Sigmoid colon (tissue), 7 donors: ENCODE measurements around the gene RHBG. TPM values are rescaled to one million over a fixed set of nuclear protein-coding genes. Genes with fewer than 3 reads are reported as not detected.

Source experiments
- DNase-seq: peaks from one replicate; pipeline ENCODE4 v3.0.0-alpha.2; 2019
- H3K27ac ChIP-seq, 4 donors: fragments of 200-600 bp; sonication (generic); one replicate each; pipeline ENCODE4 v1.5.1; 2016 to 2019; ENCODE audit warnings: mild to moderate bottlenecking in 1 of 4
- H3K27me3 ChIP-seq, 3 donors: fragments of 200-600 bp; sonication (generic); one replicate each; pipeline ENCODE4 v1.5.1; 2019; ENCODE audit warnings: mild to moderate bottlenecking in 1 of 3
- H3K36me3 ChIP-seq, 4 donors: fragments of 200-600 bp; sonication (generic); one replicate each; pipeline ENCODE4 v1.5.1; 2016 to 2019
- H3K4me1 ChIP-seq, 4 donors: fragments of 200-600 bp; sonication (generic); one replicate each; pipeline ENCODE4 v1.5.1; 2017 to 2019
- H3K4me3 ChIP-seq, 4 donors: fragments of 200-600 bp; sonication (generic); one replicate each; pipeline ENCODE4 v1.5.1; 2017 to 2019; ENCODE audit warnings: mild to moderate bottlenecking in 2 of 4, moderate library complexity in 1 of 4
- H3K9me3 ChIP-seq, 4 donors: fragments of 200-600 bp in 3 of 4; sonication (generic) in 3 of 4; one replicate each; pipeline versions ENCODE4 v1.5.1 to v1.6.1; 2013 to 2019
- EP300 ChIP-seq, 4 donors: sonication (generic); formaldehyde crosslinking; IDR thresholded peaks; one replicate each; pipeline ENCODE4 v1.6.1; 2017; ENCODE audit warnings: antibody characterized with exemption in 4 of 4
- POLR2A ChIP-seq, 2 donors: fragments of 450-650 bp; IDR thresholded peaks; one replicate each; pipeline ENCODE4 v1.6.1; 2016; ENCODE audit warnings: antibody characterized with exemption in 2 of 2, mild to moderate bottlenecking in 2 of 2, moderate library complexity in 2 of 2
- POLR2AphosphoS5 ChIP-seq, 4 donors: sonication (generic); formaldehyde crosslinking; IDR thresholded peaks; one replicate each; pipeline ENCODE4 v1.6.1; 2017; ENCODE audit warnings: antibody characterized with exemption in 4 of 4
- WGBS, 2 donors: extraction: QIAGEN DNeasy Blood & Tissue Kit; methylation state at CpG; one replicate each; pipeline ENCODE4 v1.1.7; 2013; 5-methylcytosine and 5-hydroxymethylcytosine counted together
- intact Hi-C: fragments of 100-400 bp; cut with DNase I; formaldehyde crosslinking; loops from one replicate; pipeline ENCODE4 v1.15.1; 2023
- polyA plus RNA-seq, 3 donors: library from polyadenylated mRNA; stranded (reverse); fragments of 200-250 nt; gene quantifications; one replicate each; pipeline ENCODE4 v1.2.3, GENCODE V29; 2013
- small RNA-seq, 3 donors: library from RNA; depleted of rRNA; stranded (forward); fragments of <200 nt; gene quantifications; one replicate each; pipeline ENCODE3, GENCODE V24; 2016
- total RNA-seq, 4 donors: library from RNA; depleted of rRNA; stranded (reverse); fragments of >200 nt; gene quantifications; one replicate each; pipeline ENCODE4 v1.1.0, GENCODE V29; 2016
- TF ChIP-seq, protein P1 (sequence below), 4 experiments: fragments of 450-650 bp in 3 of 4; fragments of 200-600 bp in 1 of 4; IDR thresholded peaks; one replicate each; pipeline ENCODE4 v1.5.1; 2016 to 2019; ENCODE audit warnings: antibody characterized with exemption in 4 of 4, mild to moderate bottlenecking in 3 of 4, moderate library complexity in 2 of 4
- donor health status: healthy with polysubstance abuse.
- donor health status: Bipolar disorder and iron deficiency.
- donor health status: healthy.

The RHBG gene
- total and polyA plus RNA-seq, 7 donors = not detected

DNA sequence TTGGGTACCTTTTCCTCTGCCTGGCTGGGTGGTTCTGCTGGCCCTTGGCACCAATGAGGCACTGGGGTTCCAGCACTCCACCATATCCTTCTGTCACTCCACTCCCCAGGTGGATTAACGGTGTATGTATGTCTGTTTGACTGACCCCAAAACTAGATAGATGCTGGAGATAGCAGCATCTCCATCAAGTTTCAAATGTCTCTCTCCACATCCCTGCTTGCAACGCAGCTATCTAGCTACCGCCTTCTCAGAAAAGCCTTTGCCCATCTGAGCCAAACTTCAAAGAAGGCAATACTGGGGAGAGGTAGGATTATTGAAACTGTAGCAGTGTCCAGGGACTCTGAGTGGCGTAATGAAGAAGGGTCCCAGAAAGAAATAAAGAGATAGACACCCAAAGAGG, 64.0 kb downstream of the RHBG start:
- Histone ChIP-seq H3K4me1 (peaks cover 0 to 18% (median 17%) of the 10 kb centered on the region in 4 donors), H3K27ac (no peak overlapping the region), H3K9me3 (no peaks in the 10 kb centered on the region), H3K4me3 (no peak overlapping the region), H3K27me3 (peaks cover 59 to 100% (median 98%) of the 10 kb centered on the region in 3 donors), H3K36me3 (no peaks in the 10 kb centered on the region)
- DNase-seq = no peak
- intact Hi-C loops = no loop called here
- WGBS, 2 donors = 29 to 30% methylated on average over 4 of the region's 4 CpGs
- TF ChIP-seq POLR2A (IDR thresholded peaks at IDR 0.05) (no peak), POLR2AphosphoS5 (IDR thresholded peaks at IDR 0.05) (no peak)
- TF ChIP-seq, protein P1, sequence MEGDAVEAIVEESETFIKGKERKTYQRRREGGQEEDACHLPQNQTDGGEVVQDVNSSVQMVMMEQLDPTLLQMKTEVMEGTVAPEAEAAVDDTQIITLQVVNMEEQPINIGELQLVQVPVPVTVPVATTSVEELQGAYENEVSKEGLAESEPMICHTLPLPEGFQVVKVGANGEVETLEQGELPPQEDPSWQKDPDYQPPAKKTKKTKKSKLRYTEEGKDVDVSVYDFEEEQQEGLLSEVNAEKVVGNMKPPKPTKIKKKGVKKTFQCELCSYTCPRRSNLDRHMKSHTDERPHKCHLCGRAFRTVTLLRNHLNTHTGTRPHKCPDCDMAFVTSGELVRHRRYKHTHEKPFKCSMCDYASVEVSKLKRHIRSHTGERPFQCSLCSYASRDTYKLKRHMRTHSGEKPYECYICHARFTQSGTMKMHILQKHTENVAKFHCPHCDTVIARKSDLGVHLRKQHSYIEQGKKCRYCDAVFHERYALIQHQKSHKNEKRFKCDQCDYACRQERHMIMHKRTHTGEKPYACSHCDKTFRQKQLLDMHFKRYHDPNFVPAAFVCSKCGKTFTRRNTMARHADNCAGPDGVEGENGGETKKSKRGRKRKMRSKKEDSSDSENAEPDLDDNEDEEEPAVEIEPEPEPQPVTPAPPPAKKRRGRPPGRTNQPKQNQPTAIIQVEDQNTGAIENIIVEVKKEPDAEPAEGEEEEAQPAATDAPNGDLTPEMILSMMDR (IDR thresholded peaks at IDR 0.05) = no peak

DNA sequence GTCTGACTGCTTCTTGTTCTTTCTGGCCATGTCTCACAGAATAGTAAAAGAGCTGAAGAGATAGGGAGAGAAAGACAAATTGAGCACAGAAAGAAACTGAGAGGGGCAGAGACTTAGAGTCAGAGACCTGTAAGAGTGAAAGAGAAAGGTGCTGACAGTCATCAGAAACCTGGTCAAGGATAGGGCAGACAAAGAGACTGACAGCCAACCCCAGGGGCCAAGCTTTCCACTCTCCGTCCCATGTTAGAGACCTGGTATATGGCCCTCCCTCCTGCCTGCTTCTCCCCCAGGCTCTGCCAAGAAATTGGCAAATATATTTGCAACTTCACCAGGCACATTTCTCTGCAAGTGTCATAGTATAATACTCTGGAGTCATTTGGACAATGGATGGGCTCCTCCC, 64.6 kb downstream of the RHBG start:
- peaks cover 64 to 100% (median 98%) of the 10 kb centered on the region in 3 donors for H3K27me3 ChIP-seq
- intact Hi-C loops = no loop called here
- H3K36me3 ChIP-seq = no peaks in the 10 kb centered on the region
- no peak overlapping the region for H3K4me3 ChIP-seq
- peaks cover 0 to 18% (median 17%) of the 10 kb centered on the region in 4 donors for H3K4me1 ChIP-seq
- 57 to 65% methylated on average over 1 of the region's 1 CpG for whole genome bisulfite sequencing, 2 donors
- no peak overlapping the region for H3K27ac ChIP-seq
- H3K9me3 ChIP-seq = no peaks in the 10 kb centered on the region
- DNase-seq = no peak
- TF ChIP-seq EP300 (IDR thresholded peaks at IDR 0.05) (no peak), POLR2A (IDR thresholded peaks at IDR 0.05) (no peak)

Small RNA genes within 50 kb of the gene (small RNA-seq; reads per million reads assigned to genes)
- gene MIR9-1 = 0 reads per million in 3 donors

Other genes with a start within 250 kb of the RHBG start
- 1 to 10 TPM; 1.6 to 2.9 (median 1.8) TPM for gene SEMA4A, start 215.6 kb upstream of the RHBG start, total RNA-seq
- 1 to 10 TPM; 1.4 to 6.3 (median 1.8) TPM for gene SEMA4A, start 215.6 kb upstream of the RHBG start, polyA plus RNA-seq
- 10 to 100 TPM in 1 of 4 donors, 1 to 10 TPM in 3; 8.6 to 13.3 (median 9.4) TPM for gene SLC25A44, start 175.1 kb upstream of the RHBG start, total RNA-seq
- 10 to 100 TPM in 2 of 3 donors, 1 to 10 TPM in 1; 7.8 to 15.3 (median 11.8) TPM for gene SLC25A44, start 175.1 kb upstream of the RHBG start, polyA plus RNA-seq
- gene PMF1, start 156.2 kb upstream of the RHBG start, total RNA-seq = 10 to 100 TPM; 41.1 to 61.2 (median 50.8) TPM
- 10 to 100 TPM; 46.2 to 75.1 (median 60.7) TPM for gene PMF1, start 156.2 kb upstream of the RHBG start, polyA plus RNA-seq
- gene BGLAP, start 127.0 kb upstream of the RHBG start, total RNA-seq = 10 to 100 TPM in 1 of 4 donors, 1 to 10 TPM in 3; 3.9 to 15.9 (median 6.5) TPM
- gene BGLAP, start 127.0 kb upstream of the RHBG start, polyA plus RNA-seq = 1 to 10 TPM in 1 of 3 donors, not detected in 2; 1.0 TPM
- gene PAQR6, start 121.2 kb upstream of the RHBG start, total RNA-seq = 1 to 10 TPM in 3 of 4 donors, under 1 TPM in 1; 0.99 to 7.7 (median 7.2) TPM
- 1 to 10 TPM in 2 of 3 donors, under 1 TPM in 1; 0.69 to 3.4 (median 3.0) TPM for gene PAQR6, start 121.2 kb upstream of the RHBG start, polyA plus RNA-seq
- 10 to 100 TPM; 36.7 to 59.0 (median 46.5) TPM for gene SMG5, start 86.4 kb upstream of the RHBG start, total RNA-seq
- gene SMG5, start 86.4 kb upstream of the RHBG start, polyA plus RNA-seq = 10 to 100 TPM; 25.2 to 78.2 (median 30.3) TPM
- 1 to 10 TPM in 2 of 4 donors, under 1 TPM in 2; 0.41 to 1.5 (median 0.91) TPM for gene TMEM79, start 84.9 kb upstream of the RHBG start, total RNA-seq
- 1 to 10 TPM; 1.8 to 5.6 (median 2.3) TPM for gene TMEM79, start 84.9 kb upstream of the RHBG start, polyA plus RNA-seq
- gene GLMP, start 73.5 kb upstream of the RHBG start, total RNA-seq = 10 to 100 TPM; 33.3 to 49.2 (median 41.1) TPM
- gene GLMP, start 73.5 kb upstream of the RHBG start, polyA plus RNA-seq = 10 to 100 TPM; 34.8 to 53.2 (median 36.0) TPM
- gene VHLL, start 69.9 kb upstream of the RHBG start, total RNA-seq = not detected
- not detected for gene VHLL, start 69.9 kb upstream of the RHBG start, polyA plus RNA-seq
- gene CCT3, start 30.9 kb upstream of the RHBG start, total RNA-seq = 100 to 1,000 TPM; 155 to 253 (median 197) TPM
- 100 to 1,000 TPM in 2 of 3 donors, 10 to 100 TPM in 1; 94.3 to 155 (median 123) TPM for gene CCT3, start 30.9 kb upstream of the RHBG start, polyA plus RNA-seq
- gene TSACC, start 30.7 kb upstream of the RHBG start, total RNA-seq = 1 to 10 TPM in 1 of 4 donors, not detected in 3; 1.1 TPM
- gene TSACC, start 30.7 kb upstream of the RHBG start, polyA plus RNA-seq = under 1 TPM in 1 of 3 donors, not detected in 2; 0.48 TPM
- 10 to 100 TPM; 39.8 to 61.6 (median 53.2) TPM for gene MEF2D, start 131.6 kb downstream of the RHBG start, total RNA-seq
- 10 to 100 TPM; 13.2 to 31.2 (median 22.9) TPM for gene MEF2D, start 131.6 kb downstream of the RHBG start, polyA plus RNA-seq
- gene IQGAP3, start 203.4 kb downstream of the RHBG start, total RNA-seq = under 1 TPM in 3 of 4 donors, not detected in 1; 0.55 to 0.81 (median 0.71) TPM
- gene IQGAP3, start 203.4 kb downstream of the RHBG start, polyA plus RNA-seq = 10 to 100 TPM in 1 of 3 donors, under 1 TPM in 2; 0.60 to 11.2 (median 0.92) TPM
- not detected for gene TTC24, start 210.5 kb downstream of the RHBG start, total RNA-seq
- 1 to 10 TPM in 1 of 3 donors, not detected in 2; 2.6 TPM for gene TTC24, start 210.5 kb downstream of the RHBG start, polyA plus RNA-seq
- 100 to 1,000 TPM in 1 of 4 donors, 10 to 100 TPM in 3; 59.3 to 113 (median 67.2) TPM for gene NAXE, start 222.6 kb downstream of the RHBG start, total RNA-seq
- 10 to 100 TPM; 80.8 to 91.6 (median 84.1) TPM for gene NAXE, start 222.6 kb downstream of the RHBG start, polyA plus RNA-seq
- gene GPATCH4, start 232.3 kb downstream of the RHBG start, total RNA-seq = 10 to 100 TPM; 12.2 to 22.9 (median 17.3) TPM
- 10 to 100 TPM; 10.2 to 32.9 (median 18.0) TPM for gene GPATCH4, start 232.3 kb downstream of the RHBG start, polyA plus RNA-seq